Liver (tissue), 3 donors: ENCODE measurements around the gene MYO18B.

Experiments used
- CTCF ChIP-seq: fragments of 150-350 bp; IDR thresholded peaks from 2 replicates; pipeline ENCODE4 v1.5.1; 2017; ENCODE audit warnings: improper control_type of control experiment, low read depth, low read length; ENCODE audit not compliant: missing input control
- EGR1 ChIP-seq, 2 donors: IDR thresholded peaks; 2 replicates each; pipeline ENCODE4 v1.6.1; 2016 to 2018; ENCODE audit warnings: antibody characterized with exemption in 2 of 2, low read depth in 2 of 2
- SP1 ChIP-seq: IDR thresholded peaks from 2 replicates; pipeline ENCODE4 v1.6.1; 2018; ENCODE audit warnings: antibody characterized with exemption, mild to moderate bottlenecking
- YY1 ChIP-seq: IDR thresholded peaks from 2 replicates; pipeline ENCODE4 v1.6.1; 2016; ENCODE audit warnings: antibody characterized with exemption, mild to moderate bottlenecking
- TF ChIP-seq, protein P1 (sequence below): IDR thresholded peaks from 2 replicates; pipeline ENCODE4 v1.6.1; 2016; ENCODE audit warnings: antibody characterized with exemption
- donor health status: healthy.
- donor health status: healthy.

DNA sequence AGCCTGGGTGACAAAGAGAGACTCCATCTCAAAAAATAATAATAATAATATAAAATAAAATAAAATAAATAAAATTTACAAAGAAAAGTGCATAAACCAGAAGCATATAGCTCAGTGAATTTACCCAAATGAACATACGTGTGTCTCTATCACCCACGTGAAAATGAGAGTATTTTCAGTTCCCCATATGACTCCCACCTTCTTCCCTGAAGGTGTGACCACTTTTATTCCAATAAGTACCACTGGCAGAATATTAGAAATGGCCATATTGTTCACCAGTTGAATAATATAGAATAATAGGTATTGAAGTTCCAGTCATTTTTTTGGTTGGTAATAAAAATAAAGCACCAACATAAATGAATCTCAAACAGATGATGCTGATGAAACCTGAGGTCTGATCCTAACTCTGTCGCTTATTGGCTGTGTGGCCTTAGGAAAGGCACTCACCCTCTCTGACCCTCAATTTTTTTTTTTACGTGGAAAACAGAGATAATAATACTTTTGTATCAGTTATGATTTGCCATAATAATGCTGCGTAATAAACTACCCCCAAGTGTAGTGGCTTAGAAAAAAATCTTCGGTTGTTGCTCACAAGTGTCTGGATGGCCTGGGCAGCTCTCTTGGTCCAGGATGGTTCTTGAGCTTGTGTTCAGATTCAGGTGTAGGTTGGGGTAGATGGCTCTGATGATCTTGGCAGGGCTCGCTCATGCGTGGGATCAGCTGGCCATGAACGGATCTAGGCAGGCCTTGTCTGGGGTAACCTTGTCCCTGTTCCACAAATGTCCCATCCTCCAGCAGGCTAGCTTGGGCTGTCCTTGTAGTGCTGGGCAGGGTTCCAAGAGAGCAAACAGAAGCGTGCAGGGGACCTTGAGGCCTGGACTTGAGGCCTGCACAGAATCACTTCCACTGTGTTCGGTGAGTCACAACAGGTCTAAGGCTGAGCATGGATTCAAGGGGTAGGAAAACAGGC is 88.1 kb downstream of the MYO18B start:
- TF ChIP-seq CTCF (no peak), SP1 (no peak), EGR1 (IDR thresholded peaks at IDR 0.05; ENCODE audit: low read depth in 2 of 2) (no peak), YY1 (no peak)
- TF ChIP-seq, protein P1, sequence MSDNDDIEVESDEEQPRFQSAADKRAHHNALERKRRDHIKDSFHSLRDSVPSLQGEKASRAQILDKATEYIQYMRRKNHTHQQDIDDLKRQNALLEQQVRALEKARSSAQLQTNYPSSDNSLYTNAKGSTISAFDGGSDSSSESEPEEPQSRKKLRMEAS, result no peak
